ENCODE measurements around the gene BCL11A.

Gene BCL11A

DNA sequence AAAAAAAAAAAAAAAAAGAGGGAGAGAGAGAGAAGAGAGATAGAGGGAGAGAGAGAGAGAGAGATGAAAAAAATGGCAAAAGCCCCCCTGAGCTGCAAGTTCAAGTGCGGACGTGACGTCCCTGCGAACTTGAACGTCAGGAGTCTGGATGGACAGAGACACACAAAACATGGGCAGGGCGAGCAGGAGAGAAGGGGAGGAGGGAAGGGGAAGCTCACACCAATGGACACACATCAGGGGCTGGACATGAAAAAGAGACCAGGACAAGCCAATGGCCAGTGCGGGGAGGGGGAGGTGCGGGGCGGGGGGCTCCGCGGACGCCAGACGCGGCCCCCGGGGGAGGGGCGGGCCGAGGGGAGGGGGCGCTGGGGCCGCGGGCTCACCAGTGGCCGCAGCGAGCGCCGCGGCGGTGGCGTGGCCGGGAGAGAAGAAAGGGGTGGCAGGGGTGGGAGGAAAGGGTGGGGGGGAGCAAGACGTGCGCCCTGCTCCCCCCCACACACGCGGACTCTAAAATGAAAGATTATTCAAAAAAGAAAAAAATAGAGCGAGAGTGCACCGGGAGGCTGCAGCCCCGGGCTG is at the start of gene BCL11A:
TSS of gene BCL11A (minus strand) at position 160 of the 579 bp plus-strand sequence. CDS start 384 bp downstream, outside the sequence.
- Histone ChIP-seq H3K27ac (peak within 1 kb of the TSS; percentile 63), H3K36me3 (peaks cover 6% of the 10 kb centered on the region), H3K4me3 (ENCODE audit: low read depth, low read length) (peak within 1 kb of the TSS; percentile 71), H3K27me3 (ENCODE audit: insufficient read depth, low read depth, severe bottlenecking) (peaks cover 3% of the 10 kb centered on the region), H3K9me3 (ENCODE audit: severe bottlenecking) (no peaks in the 10 kb centered on the region)
- DNase-seq = peak; percentile 93
- TF ChIP-seq, protein P1, sequence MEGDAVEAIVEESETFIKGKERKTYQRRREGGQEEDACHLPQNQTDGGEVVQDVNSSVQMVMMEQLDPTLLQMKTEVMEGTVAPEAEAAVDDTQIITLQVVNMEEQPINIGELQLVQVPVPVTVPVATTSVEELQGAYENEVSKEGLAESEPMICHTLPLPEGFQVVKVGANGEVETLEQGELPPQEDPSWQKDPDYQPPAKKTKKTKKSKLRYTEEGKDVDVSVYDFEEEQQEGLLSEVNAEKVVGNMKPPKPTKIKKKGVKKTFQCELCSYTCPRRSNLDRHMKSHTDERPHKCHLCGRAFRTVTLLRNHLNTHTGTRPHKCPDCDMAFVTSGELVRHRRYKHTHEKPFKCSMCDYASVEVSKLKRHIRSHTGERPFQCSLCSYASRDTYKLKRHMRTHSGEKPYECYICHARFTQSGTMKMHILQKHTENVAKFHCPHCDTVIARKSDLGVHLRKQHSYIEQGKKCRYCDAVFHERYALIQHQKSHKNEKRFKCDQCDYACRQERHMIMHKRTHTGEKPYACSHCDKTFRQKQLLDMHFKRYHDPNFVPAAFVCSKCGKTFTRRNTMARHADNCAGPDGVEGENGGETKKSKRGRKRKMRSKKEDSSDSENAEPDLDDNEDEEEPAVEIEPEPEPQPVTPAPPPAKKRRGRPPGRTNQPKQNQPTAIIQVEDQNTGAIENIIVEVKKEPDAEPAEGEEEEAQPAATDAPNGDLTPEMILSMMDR (IDR thresholded peaks at IDR 0.05; ENCODE audit: low read depth, low read length) = no peak

DNA sequence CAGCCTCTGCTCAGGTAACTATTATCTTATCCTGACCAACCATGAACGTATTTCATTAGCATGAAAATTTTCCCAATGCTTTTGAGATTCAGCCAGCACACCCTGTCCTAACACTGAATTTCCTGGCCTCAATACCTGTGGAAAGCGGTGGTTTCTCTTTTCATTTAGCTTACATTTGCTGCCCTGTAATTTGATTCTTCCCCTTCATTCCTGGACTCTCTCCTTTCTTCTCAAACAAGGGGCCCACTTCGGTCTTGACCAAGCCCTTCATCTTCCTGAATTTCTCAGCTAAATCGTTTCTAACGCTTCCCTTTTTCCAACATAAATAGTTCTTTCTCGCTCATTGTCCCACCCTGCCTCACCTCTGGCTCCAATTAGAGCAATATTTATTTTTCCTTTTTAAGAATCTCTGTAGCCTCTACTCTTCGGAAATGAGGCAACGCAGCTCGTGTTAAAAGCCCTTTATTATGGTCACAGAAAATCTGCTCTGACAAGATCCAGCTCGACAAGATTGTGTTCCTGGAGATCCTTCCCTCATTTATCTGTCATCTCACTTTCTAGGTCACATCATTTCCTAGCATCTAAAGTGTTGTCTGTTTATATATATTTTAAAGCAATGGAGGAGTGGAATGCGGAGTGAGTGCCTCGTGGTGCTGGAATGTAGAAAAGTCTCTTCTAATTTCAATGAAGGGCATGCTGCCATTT is 49.5 kb upstream of the BCL11A start:
- DNase-seq = no peak
- TF ChIP-seq, protein P1 (IDR thresholded peaks at IDR 0.05; ENCODE audit: low read depth, low read length) = no peak
- Histone ChIP-seq H3K27ac (no peak overlapping the region), H3K36me3 (no peaks in the 10 kb centered on the region), H3K27me3 (ENCODE audit: insufficient read depth, low read depth, severe bottlenecking) (no peaks in the 10 kb centered on the region), H3K9me3 (ENCODE audit: severe bottlenecking) (peaks cover 6% of the 10 kb centered on the region), H3K4me3 (ENCODE audit: low read depth, low read length) (no peak overlapping the region)

DNA sequence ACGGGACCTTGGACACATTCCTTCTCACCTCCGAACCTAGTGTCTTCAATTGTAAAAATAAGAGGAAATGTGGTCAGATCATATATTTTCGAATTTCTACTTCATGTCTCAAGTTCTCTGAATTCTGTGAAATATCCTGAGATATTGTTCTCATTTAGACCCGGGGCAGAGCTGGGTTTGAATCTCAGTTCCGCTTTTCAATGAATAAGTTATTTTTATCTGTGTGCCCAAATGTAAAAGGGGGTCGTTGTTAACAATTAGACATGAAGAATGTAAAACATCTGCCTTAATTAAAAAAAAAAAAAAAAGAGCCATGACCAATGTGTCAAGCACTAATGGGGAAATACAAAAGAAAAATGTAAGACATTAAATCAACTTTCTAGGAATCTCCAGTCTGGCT is 48.9 kb upstream of the BCL11A start:
- no peak for DNase-seq
- H3K9me3 ChIP-seq (ENCODE audit: severe bottlenecking) = peaks cover 6% of the 10 kb centered on the region
- no peaks in the 10 kb centered on the region for H3K36me3 ChIP-seq
- H3K27ac ChIP-seq = no peak overlapping the region
- no peaks in the 10 kb centered on the region for H3K27me3 ChIP-seq (ENCODE audit: insufficient read depth, low read depth, severe bottlenecking)
- H3K4me3 ChIP-seq (ENCODE audit: low read depth, low read length) = no peak overlapping the region
- TF ChIP-seq, protein P1 (IDR thresholded peaks at IDR 0.05; ENCODE audit: low read depth, low read length) = no peak

DNA sequence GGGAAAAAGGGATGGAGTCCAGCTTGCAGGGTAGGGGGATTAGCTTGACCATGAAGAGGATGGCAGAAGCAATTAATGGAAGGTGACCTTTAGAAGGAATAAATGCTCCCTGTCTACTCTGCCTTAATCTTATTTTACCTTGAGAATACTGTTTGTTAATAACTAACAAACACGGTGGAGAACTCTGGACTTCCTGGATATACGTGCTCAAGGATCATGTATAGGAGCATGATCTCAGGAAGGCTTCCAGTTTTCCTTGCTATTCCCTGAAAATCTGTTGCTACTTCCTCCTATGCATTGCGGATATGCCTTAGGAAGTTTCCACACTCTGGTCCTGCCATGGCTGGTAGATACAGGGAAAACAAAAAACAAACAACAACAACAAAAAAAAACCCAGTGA is 44.8 kb upstream of the BCL11A start:
- Histone ChIP-seq H3K4me3 (ENCODE audit: low read depth, low read length) (no peak overlapping the region), H3K27me3 (ENCODE audit: insufficient read depth, low read depth, severe bottlenecking) (no peaks in the 10 kb centered on the region), H3K36me3 (no peaks in the 10 kb centered on the region), H3K9me3 (ENCODE audit: severe bottlenecking) (peaks cover 6% of the 10 kb centered on the region), H3K27ac (no peak overlapping the region)
- DNase-seq = no peak
- TF ChIP-seq, protein P1 (IDR thresholded peaks at IDR 0.05; ENCODE audit: low read depth, low read length) = no peak

DNA sequence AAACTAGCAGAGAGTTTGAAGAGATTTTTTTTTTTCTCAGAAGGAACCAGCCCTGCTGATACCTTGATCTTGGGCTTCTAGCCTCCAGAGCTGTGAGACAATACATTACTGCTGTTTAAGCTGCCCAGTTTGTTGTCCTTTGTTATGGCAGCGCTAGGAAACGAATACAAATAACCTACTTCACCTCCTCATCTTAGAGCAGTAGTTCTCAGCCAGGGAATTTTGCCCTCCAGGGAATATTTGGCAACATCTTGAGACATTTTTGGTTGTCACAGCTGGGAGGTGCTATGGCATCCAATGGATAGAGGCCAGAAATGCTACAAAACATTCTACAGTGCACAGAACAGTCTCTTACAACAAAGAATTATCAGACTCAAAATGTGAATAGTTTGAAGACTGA is 43.9 kb upstream of the BCL11A start:
- Histone ChIP-seq H3K36me3 (no peaks in the 10 kb centered on the region), H3K27me3 (ENCODE audit: insufficient read depth, low read depth, severe bottlenecking) (no peaks in the 10 kb centered on the region), H3K9me3 (ENCODE audit: severe bottlenecking) (peaks cover 6% of the 10 kb centered on the region), H3K4me3 (ENCODE audit: low read depth, low read length) (no peak overlapping the region), H3K27ac (no peak overlapping the region)
- TF ChIP-seq, protein P1 (IDR thresholded peaks at IDR 0.05; ENCODE audit: low read depth, low read length) = no peak
- no peak for DNase-seq

Measured in WERI-Rb-1 (cell line).